Suprapubic skin (tissue), 4 donors: ENCODE measurements around the gene DIAPH1.

ENCODE experiments used
- EP300 ChIP-seq: sonication (generic); formaldehyde crosslinking; IDR thresholded peaks from one replicate; pipeline ENCODE4 v1.6.1; 2017; ENCODE audit warnings: antibody characterized with exemption
- POLR2AphosphoS5 ChIP-seq, 3 donors: sonication (generic); formaldehyde crosslinking; IDR thresholded peaks; one replicate each; pipeline ENCODE4 v1.6.1; 2017; ENCODE audit warnings: antibody characterized with exemption in 3 of 3
- TF ChIP-seq, protein P1 (sequence below), 2 donors: fragments of 200-600 bp in 1 of 2; fragments of 450-650 bp in 1 of 2; sonication (generic) in 1 of 2; IDR thresholded peaks; one replicate each; pipeline ENCODE4 v1.5.1; 2016 to 2019; ENCODE audit warnings: antibody characterized with exemption in 2 of 2, mild to moderate bottlenecking in 1 of 2, moderate library complexity in 1 of 2

GRCh38 chr5:141517312-141517711, 101.5 kb downstream of the DIAPH1 start:
- TF ChIP-seq, protein P1, sequence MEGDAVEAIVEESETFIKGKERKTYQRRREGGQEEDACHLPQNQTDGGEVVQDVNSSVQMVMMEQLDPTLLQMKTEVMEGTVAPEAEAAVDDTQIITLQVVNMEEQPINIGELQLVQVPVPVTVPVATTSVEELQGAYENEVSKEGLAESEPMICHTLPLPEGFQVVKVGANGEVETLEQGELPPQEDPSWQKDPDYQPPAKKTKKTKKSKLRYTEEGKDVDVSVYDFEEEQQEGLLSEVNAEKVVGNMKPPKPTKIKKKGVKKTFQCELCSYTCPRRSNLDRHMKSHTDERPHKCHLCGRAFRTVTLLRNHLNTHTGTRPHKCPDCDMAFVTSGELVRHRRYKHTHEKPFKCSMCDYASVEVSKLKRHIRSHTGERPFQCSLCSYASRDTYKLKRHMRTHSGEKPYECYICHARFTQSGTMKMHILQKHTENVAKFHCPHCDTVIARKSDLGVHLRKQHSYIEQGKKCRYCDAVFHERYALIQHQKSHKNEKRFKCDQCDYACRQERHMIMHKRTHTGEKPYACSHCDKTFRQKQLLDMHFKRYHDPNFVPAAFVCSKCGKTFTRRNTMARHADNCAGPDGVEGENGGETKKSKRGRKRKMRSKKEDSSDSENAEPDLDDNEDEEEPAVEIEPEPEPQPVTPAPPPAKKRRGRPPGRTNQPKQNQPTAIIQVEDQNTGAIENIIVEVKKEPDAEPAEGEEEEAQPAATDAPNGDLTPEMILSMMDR (IDR thresholded peaks at IDR 0.05) = no peak
- TF ChIP-seq EP300 = no peak
- no peak for TF ChIP-seq POLR2AphosphoS5 (IDR thresholded peaks at IDR 0.05)
